Stomach smooth muscle (tissue), 2 donors: ENCODE measurements around the gene CACNA1G.

Source experiments
- H3K27ac ChIP-seq: one replicate; pipeline ENCODE4 v1.7.0; 2013; ENCODE audit warnings: mild to moderate bottlenecking, low read length, inconsistent platforms
- H3K27me3 ChIP-seq, 2 donors: one replicate each; pipeline ENCODE4 v1.7.0; 2013; ENCODE audit warnings: low read length in 2 of 2; ENCODE audit not compliant: insufficient read depth in 2 of 2, control insufficient read depth in 1 of 2
- H3K36me3 ChIP-seq, 2 donors: one replicate each; pipeline ENCODE4 v1.7.0; 2013; ENCODE audit warnings: low read length in 2 of 2; ENCODE audit not compliant: control insufficient read depth in 2 of 2, insufficient read depth in 2 of 2
- H3K4me1 ChIP-seq: one replicate; pipeline ENCODE4 v1.7.0; 2013; ENCODE audit warnings: low read length; ENCODE audit not compliant: control insufficient read depth, insufficient read depth
- H3K4me3 ChIP-seq, 2 donors: one replicate each; pipeline ENCODE4 v1.7.0; 2013; ENCODE audit warnings: low read length in 2 of 2
- H3K9ac ChIP-seq, 2 donors: one replicate each; pipeline ENCODE4 v1.7.0; 2013; ENCODE audit warnings: low read length in 2 of 2, mild to moderate bottlenecking in 1 of 2
- H3K9me3 ChIP-seq, 2 donors: one replicate each; pipeline ENCODE4 v1.7.0; 2013; ENCODE audit warnings: low read length in 2 of 2; ENCODE audit not compliant: control insufficient read depth in 2 of 2
- donor health status: healthy.
- donor health status: Pancreatic carcinoma.

CACNA1G gene

GRCh38 chr17:50641357-50641756 lies 80.8 kb downstream of the CACNA1G start:
- Histone ChIP-seq H3K9ac (no peak overlapping the region), H3K27ac (no peak overlapping the region)

GRCh38 chr17:50642071-50642721 lies 81.7 kb downstream of the CACNA1G start:
- Histone ChIP-seq H3K4me1 (peaks cover 12% of the 10 kb centered on the region), H3K9ac (no peak overlapping the region), H3K27ac (no peak overlapping the region), H3K9me3 (no peaks in the 10 kb centered on the region), H3K27me3 (no peaks in the 10 kb centered on the region), H3K36me3 (no peaks in the 10 kb centered on the region), H3K4me3 (no peak overlapping the region)

More at GRCh38 chr17:50641357-50641756, 80.8 kb downstream of the CACNA1G start:
- Histone ChIP-seq H3K4me3 (no peak overlapping the region), H3K9me3 (no peaks in the 10 kb centered on the region), H3K36me3 (no peaks in the 10 kb centered on the region), H3K27me3 (peaks cover 5 to 7% of the 10 kb centered on the region in 2 donors), H3K4me1 (peaks cover 12% of the 10 kb centered on the region)

GRCh38 chr17:50642722-50643656 lies 82.5 kb downstream of the CACNA1G start:
- Histone ChIP-seq H3K9ac (no peak overlapping the region), H3K4me3 (no peak overlapping the region), H3K27me3 (no peaks in the 10 kb centered on the region), H3K9me3 (no peaks in the 10 kb centered on the region), H3K36me3 (no peaks in the 10 kb centered on the region), H3K27ac (no peak overlapping the region), H3K4me1 (peaks cover 12% of the 10 kb centered on the region)

GRCh38 chr17:50645748-50646682 lies 85.5 kb downstream of the CACNA1G start:
- no peak overlapping the region for H3K9ac ChIP-seq
- H3K9me3 ChIP-seq, result no peaks in the 10 kb centered on the region
- H3K4me3 ChIP-seq, result no peak overlapping the region
- H3K36me3 ChIP-seq, result no peaks in the 10 kb centered on the region
- H3K27me3 ChIP-seq, result no peaks in the 10 kb centered on the region
- H3K4me1 ChIP-seq, result no peaks in the 10 kb centered on the region
- H3K27ac ChIP-seq, result no peak overlapping the region

GRCh38 chr17:50647187-50647586 lies 86.7 kb downstream of the CACNA1G start:
- Histone ChIP-seq H3K27ac (no peak overlapping the region), H3K9ac (no peak overlapping the region), H3K36me3 (no peaks in the 10 kb centered on the region), H3K4me3 (no peak overlapping the region), H3K4me1 (no peaks in the 10 kb centered on the region), H3K9me3 (no peaks in the 10 kb centered on the region), H3K27me3 (no peaks in the 10 kb centered on the region)

- H3K27ac ChIP-seq, result no peak overlapping the region
- no peaks in the 10 kb centered on the region for H3K36me3 ChIP-seq
- no peak overlapping the region for H3K4me3 ChIP-seq
- no peaks in the 10 kb centered on the region for H3K4me1 ChIP-seq
- H3K9me3 ChIP-seq, result no peaks in the 10 kb centered on the region
- H3K27me3 ChIP-seq, result no peaks in the 10 kb centered on the region
- H3K9ac ChIP-seq, result no peak overlapping the region
These were observed 88.8 kb downstream of the CACNA1G start for GRCh38 chr17:50649042-50649908.

GRCh38 chr17:50651661-50652060 lies 91.1 kb downstream of the CACNA1G start:
- H3K9ac ChIP-seq, result no peak overlapping the region
- H3K27ac ChIP-seq, result no peak overlapping the region
- H3K4me1 ChIP-seq, result no peaks in the 10 kb centered on the region
- no peaks in the 10 kb centered on the region for H3K9me3 ChIP-seq
- H3K27me3 ChIP-seq, result no peaks in the 10 kb centered on the region
- H3K36me3 ChIP-seq, result no peaks in the 10 kb centered on the region
- no peak overlapping the region for H3K4me3 ChIP-seq

GRCh38 chr17:50653738-50654137 lies 93.2 kb downstream of the CACNA1G start:
- H3K4me1 ChIP-seq, result no peaks in the 10 kb centered on the region
- H3K36me3 ChIP-seq, result no peaks in the 10 kb centered on the region
- no peak overlapping the region for H3K27ac ChIP-seq
- no peak overlapping the region for H3K4me3 ChIP-seq
- H3K27me3 ChIP-seq, result no peaks in the 10 kb centered on the region
- H3K9me3 ChIP-seq, result no peaks in the 10 kb centered on the region
- no peak overlapping the region for H3K9ac ChIP-seq

GRCh38 chr17:50656509-50656908 lies 96.0 kb downstream of the CACNA1G start:
- Histone ChIP-seq H3K4me1 (peaks cover 18% of the 10 kb centered on the region), H3K27ac (no peak overlapping the region), H3K9ac (no peak overlapping the region), H3K4me3 (no peak overlapping the region), H3K9me3 (no peaks in the 10 kb centered on the region), H3K36me3 (no peaks in the 10 kb centered on the region), H3K27me3 (no peaks in the 10 kb centered on the region)

- no peak overlapping the region for H3K9ac ChIP-seq
- no peaks in the 10 kb centered on the region for H3K9me3 ChIP-seq
- H3K27me3 ChIP-seq, result no peaks in the 10 kb centered on the region
- no peak overlapping the region for H3K4me3 ChIP-seq
- peaks cover 23% of the 10 kb centered on the region for H3K4me1 ChIP-seq
- no peaks in the 10 kb centered on the region for H3K36me3 ChIP-seq
- no peak overlapping the region for H3K27ac ChIP-seq
These were observed 96.5 kb downstream of the CACNA1G start for GRCh38 chr17:50657054-50657453.
